ENCODE results near the gene CCL11.

CCL11 gene

GRCh38 chr17:34243364-34244320, 41.9 kb upstream of the CCL11 start:
- no peak for TF ChIP-seq CTCF (IDR thresholded peaks at IDR 0.05; ENCODE audit: insufficient read depth, low read length, poor library complexity, severe bottlenecking)
- Histone ChIP-seq H3K4me3 (replicated peaks; ENCODE audit: low read depth, low read length) (no peak overlapping the region), H3K36me3 (ENCODE audit: control insufficient read depth, insufficient read depth, low read length) (no peaks in the 10 kb centered on the region), H3K27me3 (replicated peaks; ENCODE audit: control insufficient read depth, insufficient read depth, low read length) (0 out of 2 replicates have a peak, but pooled peaks cover 2% of the 10 kb centered on the region)
- DNase-seq (ENCODE audit: extremely low read depth, insufficient read length): no peak

GRCh38 chr17:34245351-34245905, 40.1 kb upstream of the CCL11 start:
- no peak for TF ChIP-seq CTCF (IDR thresholded peaks at IDR 0.05; ENCODE audit: insufficient read depth, low read length, poor library complexity, severe bottlenecking)

GRCh38 chr17:34246446-34246845, 39.1 kb upstream of the CCL11 start:
- no peaks in the 10 kb centered on the region for H3K36me3 ChIP-seq (ENCODE audit: control insufficient read depth, insufficient read depth, low read length)
- 0 out of 2 replicates have a peak, but pooled peaks cover 2% of the 10 kb centered on the region for H3K27me3 ChIP-seq (replicated peaks; ENCODE audit: control insufficient read depth, insufficient read depth, low read length)
- TF ChIP-seq CTCF (IDR thresholded peaks at IDR 0.05; ENCODE audit: insufficient read depth, low read length, poor library complexity, severe bottlenecking): no peak
- DNase-seq (ENCODE audit: extremely low read depth, insufficient read length): no peak
- no peak overlapping the region for H3K4me3 ChIP-seq (replicated peaks; ENCODE audit: low read depth, low read length)

More at GRCh38 chr17:34245351-34245905, 40.1 kb upstream of the CCL11 start:
- H3K4me3 ChIP-seq (replicated peaks; ENCODE audit: low read depth, low read length): no peak overlapping the region
- DNase-seq (ENCODE audit: extremely low read depth, insufficient read length): no peak
- no peaks in the 10 kb centered on the region for H3K36me3 ChIP-seq (ENCODE audit: control insufficient read depth, insufficient read depth, low read length)
- H3K27me3 ChIP-seq (replicated peaks; ENCODE audit: control insufficient read depth, insufficient read depth, low read length): 0 out of 2 replicates have a peak, but pooled peaks cover 2% of the 10 kb centered on the region

GRCh38 chr17:34246881-34247280, 38.7 kb upstream of the CCL11 start:
- no peak overlapping the region for H3K4me3 ChIP-seq (replicated peaks; ENCODE audit: low read depth, low read length)
- DNase-seq (ENCODE audit: extremely low read depth, insufficient read length): no peak
- H3K27me3 ChIP-seq (replicated peaks; ENCODE audit: control insufficient read depth, insufficient read depth, low read length): 0 out of 2 replicates have a peak, but pooled peaks cover 2% of the 10 kb centered on the region
- no peaks in the 10 kb centered on the region for H3K36me3 ChIP-seq (ENCODE audit: control insufficient read depth, insufficient read depth, low read length)
- TF ChIP-seq CTCF (IDR thresholded peaks at IDR 0.05; ENCODE audit: insufficient read depth, low read length, poor library complexity, severe bottlenecking): no peak

GRCh38 chr17:34248511-34249024, 37.0 kb upstream of the CCL11 start:
- no peaks in the 10 kb centered on the region for H3K36me3 ChIP-seq (ENCODE audit: control insufficient read depth, insufficient read depth, low read length)
- no peak for TF ChIP-seq CTCF (IDR thresholded peaks at IDR 0.05; ENCODE audit: insufficient read depth, low read length, poor library complexity, severe bottlenecking)
- DNase-seq (ENCODE audit: extremely low read depth, insufficient read length): no peak
- peaks cover 2% of the 10 kb centered on the region; the same call in 1 of the 2 replicates for H3K27me3 ChIP-seq (replicated peaks; ENCODE audit: control insufficient read depth, insufficient read depth, low read length)
- H3K4me3 ChIP-seq (replicated peaks; ENCODE audit: low read depth, low read length): no peak overlapping the region
